Loucy (cell line): ENCODE results near the gene EPHA2.

Experiments
- H2AFZ ChIP-seq: fragments of 200-600 bp; sonication (generic); 2 replicates; pipeline ENCODE4 v1.6.0; 2016; ENCODE audit warnings: antibody characterized with exemption, mild to moderate bottlenecking, low read length, moderate library complexity
- H3F3A ChIP-seq: fragments of 200-600 bp; 2 replicates; pipeline ENCODE4 v1.6.0; 2016; ENCODE audit warnings: antibody characterized with exemption, low read depth, mild to moderate bottlenecking
- H3K27me3 ChIP-seq: fragments of 200-600 bp; sonication (generic); 2 replicates; pipeline ENCODE4 v1.6.1; 2014; ENCODE audit warnings: low read length, mild to moderate bottlenecking; ENCODE audit not compliant: insufficient read depth, poor library complexity, severe bottlenecking
- H3K36me3 ChIP-seq: fragments of 200-600 bp; sonication (generic); 2 replicates; pipeline ENCODE4 v1.6.1; 2016; ENCODE audit warnings: low read length; ENCODE audit not compliant: insufficient read depth
- H3K4me1 ChIP-seq: fragments of 200-600 bp; sonication (generic); 2 replicates; pipeline ENCODE4 v1.5.1; 2014; ENCODE audit warnings: low read length, mild to moderate bottlenecking; ENCODE audit not compliant: insufficient read depth, poor library complexity, severe bottlenecking
- H3K4me2 ChIP-seq: fragments of 200-600 bp; sonication (generic); 2 replicates; pipeline ENCODE4 v1.6.0; 2014; ENCODE audit warnings: antibody characterized with exemption, low read length, low read depth, mild to moderate bottlenecking; ENCODE audit not compliant: poor library complexity, severe bottlenecking
- H3K4me3 ChIP-seq: fragments of 200-600 bp; sonication (generic); 2 replicates; pipeline ENCODE4 v1.5.1; 2014; ENCODE audit warnings: low read length, mild to moderate bottlenecking, mixed read lengths; ENCODE audit not compliant: poor library complexity, severe bottlenecking
- H3K79me2 ChIP-seq: fragments of 200-600 bp; sonication (generic); 2 replicates; pipeline ENCODE4 v1.6.1; 2014; ENCODE audit warnings: low read length; ENCODE audit not compliant: insufficient read depth
- H3K9ac ChIP-seq: fragments of 200-600 bp; sonication (generic); 2 replicates; pipeline ENCODE4 v1.6.0; 2014; ENCODE audit warnings: mild to moderate bottlenecking, low read depth, low read length, moderate library complexity; ENCODE audit not compliant: poor library complexity, severe bottlenecking
- H3K9me2 ChIP-seq: fragments of 200-600 bp; sonication (generic); replicated peaks from 2 replicates; pipeline ENCODE4 v1.6.1; 2016; ENCODE audit warnings: low read depth, low read length, mixed read lengths
- H3K9me3 ChIP-seq: fragments of 200-600 bp; sonication (generic); 2 replicates; pipeline ENCODE4 v1.6.1; 2014; ENCODE audit warnings: mild to moderate bottlenecking, antibody characterized with exemption, low read length, low read depth; ENCODE audit not compliant: insufficient read depth
- H4K20me1 ChIP-seq: fragments of 200-600 bp; sonication (generic); 2 replicates; pipeline ENCODE4 v1.6.0; 2014; ENCODE audit warnings: antibody characterized with exemption, low read length, mild to moderate bottlenecking; ENCODE audit not compliant: insufficient read depth, poor library complexity, severe bottlenecking
- CTCF ChIP-seq: fragments of 200-600 bp; sonication (generic); conservative IDR thresholded peaks from 2 replicates; pipeline ENCODE4 v1.5.1; 2014; ENCODE audit warnings: mild to moderate bottlenecking, antibody characterized with exemption, low read length
- EZH2phosphoT487 ChIP-seq: fragments of 200-600 bp; IDR thresholded peaks from 2 replicates; pipeline ENCODE4 v1.6.1; 2018; ENCODE audit warnings: antibody characterized with exemption, mild to moderate bottlenecking, moderate library complexity, borderline replicate concordance

EPHA2 gene

GRCh38 chr1:16176653-16177052, 20.8 kb upstream of the EPHA2 start:
- H3F3A ChIP-seq = no peaks in the 10 kb centered on the region
- H4K20me1 ChIP-seq = no peaks in the 10 kb centered on the region
- H3K9ac ChIP-seq = no peak overlapping the region
- H3K4me2 ChIP-seq = no peak overlapping the region
- H3K9me2 ChIP-seq = no peaks in the 10 kb centered on the region
- H3K79me2 ChIP-seq = no peaks in the 10 kb centered on the region
- no peaks in the 10 kb centered on the region for H3K36me3 ChIP-seq
- no peaks in the 10 kb centered on the region for H3K4me1 ChIP-seq
- no peaks in the 10 kb centered on the region for H3K9me3 ChIP-seq
- no peak for TF ChIP-seq CTCF
- no peak for TF ChIP-seq EZH2phosphoT487
- no peak overlapping the region for H2AFZ ChIP-seq
- no peak overlapping the region for H3K4me3 ChIP-seq
- no peaks in the 10 kb centered on the region for H3K27me3 ChIP-seq

- Histone ChIP-seq H3K9me3 (no peaks in the 10 kb centered on the region), H4K20me1 (no peaks in the 10 kb centered on the region), H3K36me3 (no peaks in the 10 kb centered on the region), H3F3A (no peaks in the 10 kb centered on the region), H3K4me3 (no peak overlapping the region), H3K79me2 (no peaks in the 10 kb centered on the region), H3K9ac (no peak overlapping the region), H3K9me2 (no peaks in the 10 kb centered on the region), H3K4me1 (no peaks in the 10 kb centered on the region), H3K27me3 (no peaks in the 10 kb centered on the region), H2AFZ (no peak overlapping the region), H3K4me2 (no peak overlapping the region)
- no peak for TF ChIP-seq CTCF
- TF ChIP-seq EZH2phosphoT487 = no peak
Observed at GRCh38 chr1:16175610-16176553, 20.0 kb upstream of the EPHA2 start.

GRCh38 chr1:16174886-16175598, 19.2 kb upstream of the EPHA2 start:
- no peaks in the 10 kb centered on the region for H4K20me1 ChIP-seq
- no peak overlapping the region for H3K4me2 ChIP-seq
- no peak overlapping the region for H2AFZ ChIP-seq
- no peaks in the 10 kb centered on the region for H3K9me3 ChIP-seq
- no peaks in the 10 kb centered on the region for H3K9me2 ChIP-seq
- H3K4me1 ChIP-seq = no peaks in the 10 kb centered on the region
- TF ChIP-seq EZH2phosphoT487 (no peak), CTCF (no peak)
- no peaks in the 10 kb centered on the region for H3F3A ChIP-seq
- H3K79me2 ChIP-seq = no peaks in the 10 kb centered on the region
- no peak overlapping the region for H3K9ac ChIP-seq
- no peak overlapping the region for H3K4me3 ChIP-seq
- H3K27me3 ChIP-seq = no peaks in the 10 kb centered on the region
- no peaks in the 10 kb centered on the region for H3K36me3 ChIP-seq
